A549 (cell line): ENCODE measurements around the gene NEGR1. TPM values are rescaled to one million over a fixed set of nuclear protein-coding genes. Genes with fewer than 3 reads are reported as not detected.

Experiments used
- ATAC-seq, 2 experiments: fragments of 200-7000 bp in 1 of 2; fragments of >200 bp in 1 of 2; cut with Nextera tagmentation in 1 of 2; cut with Tn5 transposase in 1 of 2; 3 replicates each; pipeline versions ENCODE4 v1.8.0 to v1.9.1; 2018 to 2020; ENCODE audit warnings: mild to moderate bottlenecking in 1 of 2, moderate library complexity in 1 of 2
- CTCF ChIA-PET: fragments of 300-600 bp; sonication (Branson Sonifier 250); formaldehyde crosslinking; extraction: SDS; loops from one replicate; lab custom pipeline; 2021; ENCODE audit warnings: antibody characterized with exemption, inconsistent platforms; lab: Yijun Ruan, JAX
- POLR2A ChIA-PET: fragments of 350-600 bp; formaldehyde crosslinking; extraction: SDS; loops from one replicate; lab custom pipeline; 2021; ENCODE audit warnings: antibody characterized with exemption, inconsistent platforms; lab: Yijun Ruan, JAX
- DNase-seq, 2 experiments: peaks; one replicate each; pipeline versions ENCODE4 v3.0.0 to v3.0.0-alpha.2; 2011 to 2016; ENCODE audit warnings: low read depth in 1 of 2, low spot score in 1 of 2
- FAIRE-seq: peaks from 2 replicates; lab custom pipeline; 2011; peaks lifted over from hg19 to GRCh38; lab: Jason Lieb, UNC
- H3K27ac ChIP-seq, 2 experiments: fragments of >200 bp; sonication (Bioruptor Twin); formaldehyde crosslinking; 3 replicates each; pipeline ENCODE4 v1.5.1; 2016 to 2017
- H3K4me1 ChIP-seq: fragments of >200 bp; sonication (Bioruptor Twin); formaldehyde crosslinking; 3 replicates; pipeline ENCODE4 v1.6.1; 2016
- H3K4me2 ChIP-seq: fragments of >200 bp; sonication (Bioruptor Twin); formaldehyde crosslinking; 3 replicates; pipeline ENCODE4 v1.6.1; 2016
- H3K4me3 ChIP-seq: fragments of >200 bp; sonication (Bioruptor Twin); formaldehyde crosslinking; 3 replicates; pipeline ENCODE4 v1.5.1; 2016
- H3K9me3 ChIP-seq: fragments of >200 bp; sonication (Bioruptor Twin); formaldehyde crosslinking; 3 replicates; pipeline ENCODE4 v1.6.1; 2016
- BCL3 ChIP-seq: fragments of >200 bp; sonication (Bioruptor Twin); formaldehyde crosslinking; IDR thresholded peaks from 3 replicates; pipeline ENCODE4 v1.6.1; 2016
- BHLHE40 ChIP-seq: IDR thresholded peaks from 2 replicates; pipeline ENCODE4 v1.6.1; 2012; ENCODE audit warnings: low read depth, low read length, inconsistent platforms
- EHF ChIP-seq: fragments of 250-450 bp; sonication (Bioruptor Pico); IDR thresholded peaks from 2 replicates; pipeline ENCODE4 v1.5.0; 2020; ENCODE audit warnings: mild to moderate bottlenecking
- EHMT2 ChIP-seq: fragments of 200-600 bp; sonication (generic); IDR thresholded peaks from 2 replicates; pipeline ENCODE4 v1.6.1; 2016; ENCODE audit warnings: antibody characterized with exemption, low read depth, mild to moderate bottlenecking, moderate library complexity
- EP300 ChIP-seq, 2 experiments: fragments of >200 bp; sonication (Bioruptor Twin); formaldehyde crosslinking; IDR thresholded peaks; 2 replicates in 1 of 2; 3 replicates in 1 of 2; pipeline ENCODE4 v1.6.1; 2016 to 2017
- ESRRA ChIP-seq: fragments of 150-350 bp; IDR thresholded peaks from 2 replicates; pipeline ENCODE4 v1.6.1; 2014; ENCODE audit warnings: mild to moderate bottlenecking, low read length, borderline replicate concordance
- GATA3 ChIP-seq: IDR thresholded peaks from 2 replicates; pipeline ENCODE4 v1.6.1; 2012; ENCODE audit warnings: borderline replicate concordance
- HOXB13 ChIP-seq: fragments of 250-450 bp; sonication (Bioruptor Pico); IDR thresholded peaks from 2 replicates; pipeline ENCODE4 v1.5.0; 2020; ENCODE audit warnings: low read depth, mild to moderate bottlenecking, moderate library complexity
- HOXB5 ChIP-seq: fragments of 250-450 bp; sonication (Bioruptor Pico); IDR thresholded peaks from 2 replicates; pipeline ENCODE4 v1.5.0; 2020; ENCODE audit warnings: mild to moderate bottlenecking, moderate library complexity
- JUN ChIP-seq, 2 experiments: fragments of >200 bp; sonication (Bioruptor Twin); formaldehyde crosslinking; IDR thresholded peaks; 2 replicates in 1 of 2; 3 replicates in 1 of 2; pipeline ENCODE4 v1.6.1; 2016 to 2017
- MAFK ChIP-seq: fragments of 450-650 bp; IDR thresholded peaks from 2 replicates; pipeline ENCODE4 v1.6.1; 2014; ENCODE audit not compliant: partially characterized antibody
- NPAS2 ChIP-seq: fragments of 250-450 bp; sonication (Bioruptor Pico); IDR thresholded peaks from 2 replicates; pipeline ENCODE4 v1.8.0; 2022; ENCODE audit warnings: mild to moderate bottlenecking, moderate library complexity, borderline replicate concordance
- NR3C1 ChIP-seq: fragments of >200 bp; sonication (Bioruptor Twin); formaldehyde crosslinking; IDR thresholded peaks from 3 replicates; pipeline ENCODE4 v1.6.1; 2017
- POLR2A ChIP-seq: IDR thresholded peaks from 2 replicates; pipeline ENCODE4 v1.6.1; 2012; ENCODE audit warnings: mild to moderate bottlenecking, low read length
- RAD21 ChIP-seq, 2 experiments: fragments of >200 bp in 1 of 2; sonication (Bioruptor Twin) in 1 of 2; formaldehyde crosslinking in 1 of 2; IDR thresholded peaks in 1 of 2; conservative IDR thresholded peaks in 1 of 2; 2 replicates in 1 of 2; 3 replicates in 1 of 2; pipeline ENCODE4 v1.6.1; 2012 to 2018; ENCODE audit warnings: inconsistent platforms in 1 of 2
- RARB ChIP-seq: fragments of 250-450 bp; sonication (Bioruptor Pico); IDR thresholded peaks from 2 replicates; pipeline ENCODE4 v1.8.0; 2021; ENCODE audit warnings: mild to moderate bottlenecking, moderate library complexity
- RFX5 ChIP-seq: fragments of 450-650 bp; IDR thresholded peaks from 2 replicates; pipeline ENCODE4 v1.7.1; 2014; ENCODE audit warnings: antibody characterized with exemption, mild to moderate bottlenecking, moderate library complexity
- RNF2 ChIP-seq: fragments of 200-600 bp; sonication (generic); IDR thresholded peaks from 2 replicates; pipeline ENCODE4 v1.6.1; 2016; ENCODE audit warnings: low read depth, mild to moderate bottlenecking, antibody characterized with exemption, moderate library complexity, borderline replicate concordance
- SMC3 ChIP-seq: fragments of >200 bp; sonication (Bioruptor Twin); formaldehyde crosslinking; IDR thresholded peaks from 3 replicates; pipeline ENCODE4 v1.6.1; 2018; ENCODE audit warnings: inconsistent platforms
- SREBF2 ChIP-seq: fragments of 450-650 bp; IDR thresholded peaks from 2 replicates; pipeline ENCODE4 v1.6.1; 2014; ENCODE audit warnings: mild to moderate bottlenecking, moderate library complexity
- TFCP2L1 ChIP-seq: fragments of 250-450 bp; sonication (Bioruptor Pico); IDR thresholded peaks from 2 replicates; pipeline ENCODE4 v1.5.0; 2021; ENCODE audit warnings: mild to moderate bottlenecking
- ZNF302 ChIP-seq: fragments of 250-450 bp; sonication (Bioruptor Pico); IDR thresholded peaks from 2 replicates; pipeline ENCODE4 v1.9.0; 2021; ENCODE audit warnings: inconsistent platforms, mild to moderate bottlenecking, moderate library complexity
- WGBS: methylation state at CpG from one replicate; pipeline ENCODE4 v1.1.6; 2017; ENCODE audit errors: missing lambda C conversion rate; 5-methylcytosine and 5-hydroxymethylcytosine counted together
- polyA plus RNA-seq, 4 experiments: library from polyadenylated mRNA; depleted of rRNA in 3 of 4; stranded (reverse); fragments of >200 nt; fragmentation: RNase III in 1 of 4; extraction: RNeasy Plus Mini Kit Qiagen cat#74134 plus additional on column Dnase treatment in 1 of 4; gene quantifications; 2 replicates in 3 of 4; 3 replicates in 1 of 4; pipeline ENCODE4 v1.2.3, GENCODE V29; 2011 to 2017

The NEGR1 gene
- polyA plus RNA-seq, 2 of the 4 experiments (the other 2 are of a cell fraction): not detected

GRCh38 chr1:72066431-72066830, 215.9 kb downstream of the NEGR1 start:
- H3K4me3 ChIP-seq: no peak overlapping the region
- 41% methylated on average over 6 of the region's 7 CpGs for WGBS
- no peak overlapping the region for H3K4me2 ChIP-seq
- H3K27ac ChIP-seq: no peak overlapping the region
- CTCF ChIA-PET: no interaction called here
- TF ChIP-seq RFX5 (no peak), EHMT2 (no peak), MAFK (no peak)
- DNase-seq (no peak), FAIRE-seq (no peak), ATAC-seq (no peak)
- H3K4me1 ChIP-seq: no peaks in the 10 kb centered on the region
- no peaks in the 10 kb centered on the region for H3K9me3 ChIP-seq
- POLR2A ChIA-PET: no interaction called here

- FAIRE-seq: no peak
- TF ChIP-seq EP300 (IDR thresholded peaks at IDR 0.05) (no peak), MAFK (no peak), GATA3 (no peak), BHLHE40 (no peak), HOXB13 (CRISPR knock-in tag) (no peak), HOXB5 (CRISPR knock-in tag) (no peak), EHMT2 (no peak), JUN (IDR thresholded peaks at IDR 0.05) (no peak), RNF2 (no peak), RAD21 (conservative IDR thresholded peaks at IDR 0.05 in 1 of 2, IDR thresholded peaks at IDR 0.05 in 1 of 2) (no peak), POLR2A (no peak), BCL3 (no peak)
- Histone ChIP-seq H3K4me1 (no peaks in the 10 kb centered on the region), H3K9me3 (no peaks in the 10 kb centered on the region), H3K4me3 (no peak overlapping the region), H3K4me2 (no peak overlapping the region), H3K27ac (no peak overlapping the region)
- POLR2A ChIA-PET: no interaction called here
- no peak for DNase-seq
- 7% methylated on average over 3 of the region's 3 CpGs for whole genome bisulfite sequencing
- no peak for ATAC-seq
- CTCF ChIA-PET: no interaction called here
These were observed 217.9 kb downstream of the NEGR1 start for GRCh38 chr1:72064196-72065075.

- TF ChIP-seq SREBF2 (no peak), RARB (CRISPR knock-in tag) (no peak), ESRRA (no peak), EP300 (IDR thresholded peaks at IDR 0.05) (no peak), MAFK (no peak), TFCP2L1 (CRISPR knock-in tag) (no peak), SMC3 (no peak), EHF (CRISPR knock-in tag) (no peak), ZNF302 (CRISPR knock-in tag) (no peak), NPAS2 (CRISPR knock-in tag) (no peak), NR3C1 (no peak), BHLHE40 (no peak)
- ChIA-PET POLR2A (no interaction called here), CTCF (no interaction called here)
- FAIRE-seq (no peak), ATAC-seq (no peak), DNase-seq (no peak)
- H3K27ac ChIP-seq: no peak overlapping the region
- WGBS: 27% methylated on average over 7 of the region's 7 CpGs
- no peaks in the 10 kb centered on the region for H3K4me1 ChIP-seq
- no peaks in the 10 kb centered on the region for H3K9me3 ChIP-seq
- H3K4me2 ChIP-seq: no peak overlapping the region
- no peak overlapping the region for H3K4me3 ChIP-seq
These were observed 218.8 kb downstream of the NEGR1 start for GRCh38 chr1:72063364-72064044.
